Stomach (tissue), 4 donors: Measurements from ENCODE around the gene ZNF335.

Experiments
- POLR2A ChIP-seq, 4 donors: fragments of 450-650 bp; IDR thresholded peaks; one replicate each; pipeline ENCODE4 v1.6.1; 2016; ENCODE audit warnings: antibody characterized with exemption in 4 of 4, control low read depth in 2 of 4, mild to moderate bottlenecking in 1 of 4, moderate library complexity in 1 of 4
- TF ChIP-seq, protein P1 (sequence below), 7 experiments: fragments of 450-650 bp in 4 of 7; fragments of 200-600 bp in 3 of 7; sonication (generic) in 3 of 7; IDR thresholded peaks; one replicate each; pipeline ENCODE4 v1.5.1; 2016 to 2019; ENCODE audit warnings: antibody characterized with exemption in 7 of 7, control low read depth in 2 of 7, mild to moderate bottlenecking in 1 of 7

DNA sequence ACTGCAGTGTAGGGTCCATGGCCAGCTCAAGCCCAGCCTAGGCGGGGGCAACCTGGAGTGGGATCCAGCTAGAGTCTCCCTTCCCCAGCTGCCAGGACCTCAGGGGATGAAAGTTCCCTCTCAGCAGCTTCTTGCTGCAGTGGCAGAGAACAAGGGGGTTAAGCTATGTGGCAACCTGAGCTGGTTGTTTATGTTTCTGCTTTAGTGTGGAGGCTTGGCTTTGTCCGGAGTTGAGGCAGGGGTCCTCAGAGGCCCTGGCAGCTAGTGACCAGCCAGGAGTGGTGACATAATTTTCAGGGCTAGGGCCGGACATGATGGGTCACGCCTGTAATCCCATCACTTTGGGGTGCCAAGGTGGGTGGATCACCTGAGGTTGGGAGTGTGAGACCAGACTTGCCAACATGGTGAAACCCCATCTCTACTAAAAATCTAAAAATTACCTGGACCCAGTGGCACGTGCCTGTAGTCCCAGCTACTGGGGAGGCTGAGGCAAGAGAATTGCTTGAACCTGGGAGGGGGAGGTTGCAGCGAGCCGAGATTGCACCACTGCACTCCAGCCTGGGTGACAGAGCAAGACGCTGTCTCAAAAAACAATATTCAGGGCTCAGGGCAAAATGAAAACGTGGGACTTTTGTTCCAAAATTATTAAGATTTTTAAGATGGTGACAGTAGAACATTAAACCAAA is 46.0 kb downstream of the ZNF335 start:
- TF ChIP-seq POLR2A (IDR thresholded peaks at IDR 0.05) = no peak
- TF ChIP-seq, protein P1, sequence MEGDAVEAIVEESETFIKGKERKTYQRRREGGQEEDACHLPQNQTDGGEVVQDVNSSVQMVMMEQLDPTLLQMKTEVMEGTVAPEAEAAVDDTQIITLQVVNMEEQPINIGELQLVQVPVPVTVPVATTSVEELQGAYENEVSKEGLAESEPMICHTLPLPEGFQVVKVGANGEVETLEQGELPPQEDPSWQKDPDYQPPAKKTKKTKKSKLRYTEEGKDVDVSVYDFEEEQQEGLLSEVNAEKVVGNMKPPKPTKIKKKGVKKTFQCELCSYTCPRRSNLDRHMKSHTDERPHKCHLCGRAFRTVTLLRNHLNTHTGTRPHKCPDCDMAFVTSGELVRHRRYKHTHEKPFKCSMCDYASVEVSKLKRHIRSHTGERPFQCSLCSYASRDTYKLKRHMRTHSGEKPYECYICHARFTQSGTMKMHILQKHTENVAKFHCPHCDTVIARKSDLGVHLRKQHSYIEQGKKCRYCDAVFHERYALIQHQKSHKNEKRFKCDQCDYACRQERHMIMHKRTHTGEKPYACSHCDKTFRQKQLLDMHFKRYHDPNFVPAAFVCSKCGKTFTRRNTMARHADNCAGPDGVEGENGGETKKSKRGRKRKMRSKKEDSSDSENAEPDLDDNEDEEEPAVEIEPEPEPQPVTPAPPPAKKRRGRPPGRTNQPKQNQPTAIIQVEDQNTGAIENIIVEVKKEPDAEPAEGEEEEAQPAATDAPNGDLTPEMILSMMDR (IDR thresholded peaks at IDR 0.05) = no peak
